GM19023 (cell line): ENCODE measurements around the gene HJURP.
"Not testable (repeated sequence)": the region's sequence is repeated elsewhere in the genome, so short reads cannot be mapped to it uniquely, and the experiment has no call there.

Source experiments
- ATAC-seq: cut with Tn5 transposase; IDR thresholded peaks from one replicate; pipeline ENCODE4 v1.9.1; 2021; ENCODE audit warnings: mild to moderate bottlenecking, moderate library complexity; ENCODE audit not compliant: unreplicated experiment

HJURP gene, protein sequence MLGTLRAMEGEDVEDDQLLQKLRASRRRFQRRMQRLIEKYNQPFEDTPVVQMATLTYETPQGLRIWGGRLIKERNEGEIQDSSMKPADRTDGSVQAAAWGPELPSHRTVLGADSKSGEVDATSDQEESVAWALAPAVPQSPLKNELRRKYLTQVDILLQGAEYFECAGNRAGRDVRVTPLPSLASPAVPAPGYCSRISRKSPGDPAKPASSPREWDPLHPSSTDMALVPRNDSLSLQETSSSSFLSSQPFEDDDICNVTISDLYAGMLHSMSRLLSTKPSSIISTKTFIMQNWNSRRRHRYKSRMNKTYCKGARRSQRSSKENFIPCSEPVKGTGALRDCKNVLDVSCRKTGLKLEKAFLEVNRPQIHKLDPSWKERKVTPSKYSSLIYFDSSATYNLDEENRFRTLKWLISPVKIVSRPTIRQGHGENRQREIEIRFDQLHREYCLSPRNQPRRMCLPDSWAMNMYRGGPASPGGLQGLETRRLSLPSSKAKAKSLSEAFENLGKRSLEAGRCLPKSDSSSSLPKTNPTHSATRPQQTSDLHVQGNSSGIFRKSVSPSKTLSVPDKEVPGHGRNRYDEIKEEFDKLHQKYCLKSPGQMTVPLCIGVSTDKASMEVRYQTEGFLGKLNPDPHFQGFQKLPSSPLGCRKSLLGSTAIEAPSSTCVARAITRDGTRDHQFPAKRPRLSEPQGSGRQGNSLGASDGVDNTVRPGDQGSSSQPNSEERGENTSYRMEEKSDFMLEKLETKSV

DNA sequence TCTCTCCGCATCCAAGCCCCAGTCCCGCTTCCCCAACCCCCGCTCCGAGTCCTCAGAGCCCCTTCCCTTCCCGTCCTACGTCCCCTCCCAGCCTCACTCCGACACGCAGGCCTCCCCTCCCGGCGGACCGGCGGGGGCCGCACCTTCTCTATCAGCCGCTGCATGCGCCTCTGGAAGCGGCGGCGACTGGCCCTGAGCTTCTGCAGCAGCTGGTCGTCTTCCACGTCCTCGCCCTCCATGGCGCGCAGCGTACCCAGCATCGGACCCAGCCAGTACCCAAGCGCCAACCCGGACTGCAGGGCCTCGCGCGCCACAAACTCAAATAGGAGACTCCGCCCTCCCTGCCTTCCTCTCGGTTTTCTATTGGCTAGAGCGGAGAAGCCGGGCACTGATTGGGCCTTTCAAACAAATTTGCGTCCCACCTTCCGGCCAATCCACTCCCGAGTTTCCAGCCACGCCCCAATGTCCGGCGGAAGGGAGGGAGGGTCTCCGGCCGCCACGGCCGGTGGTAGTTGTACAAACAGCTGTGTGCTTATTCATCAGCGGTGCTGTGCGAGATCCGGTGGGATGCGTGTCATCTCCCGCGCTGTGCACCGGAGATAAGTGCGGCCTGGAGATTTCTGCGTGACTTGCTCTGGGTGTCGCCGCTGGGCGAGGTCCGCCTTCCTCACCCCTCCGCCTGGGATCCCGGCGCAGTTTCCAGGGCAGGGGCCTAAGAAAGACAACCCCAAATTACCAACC, at the start of gene HJURP:
HJURP (minus strand) TSS at position 295 of the 741 bp plus-strand sequence; CDS start at position 260, 35 bp downstream.
- ATAC-seq: peak; percentile 98

GRCh38 chr2:233901884-233902283, 47.5 kb upstream of the HJURP start:
- ATAC-seq: no peak

DNA sequence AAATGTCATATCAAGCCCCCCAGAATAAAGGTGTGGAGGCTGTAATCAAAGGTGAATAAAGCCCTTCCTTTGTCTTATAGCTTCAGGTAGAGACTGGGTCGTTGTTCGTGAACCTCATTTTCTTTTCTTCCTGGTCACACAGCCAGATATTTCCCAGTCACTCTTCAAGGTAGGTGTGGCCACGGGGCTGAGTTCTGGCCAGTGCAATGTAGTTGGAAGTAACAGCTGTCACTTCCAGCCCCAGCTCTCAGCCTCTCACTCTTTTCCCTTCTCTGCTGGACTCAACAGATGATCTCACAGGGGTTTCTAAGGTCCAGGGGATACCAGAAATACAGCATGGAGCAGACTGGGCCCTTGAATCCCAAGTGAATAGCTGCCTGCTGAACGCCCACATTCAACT, 47.0 kb upstream of the HJURP start:
- ATAC-seq: no peak

DNA sequence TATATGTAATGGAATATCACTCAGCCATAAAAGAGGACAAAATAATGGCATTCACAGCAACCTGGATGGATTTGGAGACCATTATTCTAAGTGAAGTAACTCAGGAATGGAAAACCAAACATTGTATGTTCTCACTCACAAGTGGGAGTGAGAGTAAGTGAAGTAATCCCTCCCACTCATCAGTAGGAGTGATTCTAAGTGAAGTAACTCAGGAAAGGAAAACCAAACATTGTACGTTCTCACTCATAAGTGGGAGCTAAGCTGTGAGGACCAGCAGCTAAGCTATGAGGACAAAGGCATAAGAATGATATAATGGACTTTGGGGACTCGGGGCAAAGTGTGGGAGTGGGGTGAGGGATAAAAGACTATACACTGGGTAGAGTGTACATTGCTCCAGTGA, 41.9 kb upstream of the HJURP start:
- ATAC-seq: not testable (repeated sequence)

DNA sequence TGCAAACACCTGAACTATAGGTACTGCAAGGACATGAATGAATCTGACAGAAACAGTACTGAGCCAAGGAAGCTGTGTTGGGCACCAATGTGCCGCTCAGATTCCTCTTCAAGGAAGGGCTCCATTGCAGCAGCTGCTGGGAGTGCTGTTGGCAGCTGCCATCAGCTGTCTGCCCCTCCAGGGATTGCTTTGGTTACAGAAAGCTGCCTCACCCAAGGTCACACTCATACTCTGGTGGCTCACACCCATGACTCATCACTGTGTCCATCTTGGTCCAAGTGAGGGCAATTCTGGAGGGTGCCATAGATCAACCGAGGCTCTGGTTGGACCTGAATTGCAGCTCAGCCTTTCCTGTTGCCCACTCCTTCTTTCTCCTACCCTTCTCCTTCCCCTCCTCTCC, 38.5 kb upstream of the HJURP start:
- ATAC-seq: no peak

DNA sequence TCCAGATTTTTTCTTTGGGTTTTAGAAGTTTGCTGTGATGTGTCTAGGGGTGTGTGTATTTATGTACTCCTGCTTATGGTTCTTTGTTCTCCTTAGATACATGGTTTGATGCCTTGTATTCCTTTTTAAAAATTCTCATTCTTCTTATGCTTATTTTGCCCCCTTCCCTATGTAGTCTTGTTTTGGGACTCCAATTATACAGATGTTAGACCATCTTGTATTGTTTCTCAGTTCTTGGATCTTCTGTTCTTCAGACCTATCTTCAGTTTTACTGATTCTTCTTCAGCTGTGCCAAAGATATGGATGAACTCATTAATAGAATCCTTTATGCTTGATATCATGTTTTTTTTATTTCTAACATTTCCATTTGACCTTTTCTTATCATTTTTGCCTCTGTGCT, 28.0 kb upstream of the HJURP start:
- ATAC-seq: no peak

DNA sequence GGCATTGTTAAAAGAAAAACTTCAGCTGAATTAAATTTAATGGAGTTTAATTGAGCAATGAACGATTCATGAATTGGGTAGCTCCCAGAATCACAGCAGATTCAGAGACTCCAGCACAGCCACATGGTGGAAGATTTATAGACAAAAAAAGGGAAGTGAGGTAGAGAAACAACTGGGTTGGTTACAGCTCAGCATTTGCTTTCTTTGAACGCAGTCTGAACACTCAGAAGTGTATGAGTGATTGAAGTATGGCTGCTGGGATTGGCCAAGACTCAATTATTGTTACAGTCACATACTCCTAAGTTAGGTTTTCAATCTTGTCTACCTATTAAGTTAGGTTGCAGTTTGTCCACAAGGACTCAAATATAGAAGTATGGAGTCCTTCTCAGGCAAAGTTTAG, 17.8 kb upstream of the HJURP start:
- not testable (repeated sequence) for ATAC-seq

DNA sequence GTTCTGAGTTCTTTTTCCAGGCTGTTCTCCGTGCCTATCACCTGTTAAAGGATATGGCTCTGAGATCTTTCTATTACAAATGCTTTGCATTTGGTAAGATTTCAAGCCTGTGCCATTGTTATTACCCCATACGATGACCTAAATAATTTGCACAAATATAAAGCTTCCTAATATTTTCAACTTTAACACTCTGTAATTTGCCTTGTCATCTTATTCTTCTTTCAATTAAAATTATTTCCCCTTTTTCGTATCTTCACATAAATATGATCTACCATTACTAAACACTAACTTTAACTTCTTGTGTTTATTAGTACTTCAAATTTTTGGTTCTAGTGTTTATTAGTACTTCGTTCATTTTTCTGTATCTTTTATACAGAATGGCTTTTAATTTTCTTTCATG, 17.1 kb upstream of the HJURP start:
- no peak for ATAC-seq

DNA sequence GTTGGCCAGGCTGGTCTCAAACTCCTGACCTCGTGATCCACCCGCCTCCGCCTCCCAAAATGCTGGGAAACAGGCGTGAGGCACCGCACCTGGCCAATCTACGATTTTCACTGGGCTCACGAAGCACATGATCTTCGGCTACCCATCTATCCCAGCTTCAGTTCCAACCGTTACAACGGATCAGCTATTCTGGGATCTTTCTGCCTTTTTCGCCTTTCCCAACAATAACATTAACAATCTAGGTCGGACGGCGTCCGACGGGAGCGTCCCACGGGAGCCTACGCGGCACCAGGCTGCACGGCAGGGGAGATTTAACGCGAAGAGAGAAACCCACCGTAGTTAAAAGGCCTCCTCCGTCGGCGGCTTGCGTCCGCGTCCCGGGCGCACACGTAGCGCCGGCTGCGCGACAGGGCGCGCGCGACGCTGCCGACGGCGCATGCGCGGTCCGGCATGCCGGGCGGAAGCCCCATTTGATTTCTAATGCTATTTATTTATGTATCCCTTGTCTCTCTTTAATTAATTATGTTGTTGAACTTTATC, 13.7 kb upstream of the HJURP start, which contains the start of gene MSL3B:
MSL3B (minus strand) TSS at position 394 of the 540 bp plus-strand sequence.
- ATAC-seq: no peak

GRCh38 chr2:233866479-233866878, 12.1 kb upstream of the HJURP start:
- ATAC-seq: no peak

DNA sequence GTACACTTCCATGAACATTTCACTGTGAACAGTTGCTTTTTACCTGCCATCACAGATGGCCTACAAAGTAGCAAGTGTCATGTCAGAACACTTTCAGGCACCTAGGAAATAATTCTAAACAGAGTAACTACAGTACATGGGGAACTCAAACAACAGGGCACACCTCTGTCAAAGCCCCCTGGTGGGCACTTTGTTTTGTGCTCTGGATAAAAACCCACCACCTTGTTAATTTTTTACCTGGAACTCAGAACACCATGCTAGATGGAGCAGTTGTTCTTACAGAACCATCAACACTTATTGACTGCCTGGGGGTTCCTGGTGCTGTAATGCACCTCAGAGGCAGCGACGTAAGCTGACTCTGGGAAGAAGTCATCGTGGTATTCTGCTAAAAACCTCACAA, 11.5 kb upstream of the HJURP start:
- ATAC-seq: no peak

- no peak for ATAC-seq
These were observed 8.0 kb upstream of the HJURP start for GRCh38 chr2:233862261-233862768.

- ATAC-seq: no peak
These were observed 4.0 kb upstream of the HJURP start for GRCh38 chr2:233858331-233858730.

GRCh38 chr2:233857511-233858141, 3.3 kb upstream of the HJURP start:
- no peak for ATAC-seq

- no peak for ATAC-seq
These were observed 1.8 kb upstream of the HJURP start for GRCh38 chr2:233856184-233856583.

- ATAC-seq: no peak
These were observed 1.0 kb upstream of the HJURP start for GRCh38 chr2:233855345-233855744.

DNA sequence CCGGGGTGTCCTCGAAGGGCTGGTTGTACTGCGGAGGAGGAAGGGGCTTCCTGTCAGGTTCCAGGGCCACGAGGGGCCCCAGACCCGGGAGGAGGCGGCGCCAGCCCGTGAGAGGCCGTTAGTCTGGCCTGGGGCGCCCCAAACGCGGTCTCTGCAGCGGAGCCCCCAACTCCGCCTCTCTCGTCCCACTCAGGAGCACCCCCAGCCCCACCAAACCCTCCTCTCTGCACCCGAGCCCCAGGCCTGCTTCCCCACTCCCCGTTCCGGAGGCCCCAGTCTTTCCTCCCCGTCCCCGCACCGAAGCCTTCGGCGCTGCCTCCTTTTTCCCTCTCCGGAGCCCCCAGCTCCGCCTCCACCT, 473 bp downstream of the HJURP start:
- ATAC-seq: no peak

GRCh38 chr2:233853353-233853752, 982 bp downstream of the HJURP start:
- ATAC-seq: no peak

DNA sequence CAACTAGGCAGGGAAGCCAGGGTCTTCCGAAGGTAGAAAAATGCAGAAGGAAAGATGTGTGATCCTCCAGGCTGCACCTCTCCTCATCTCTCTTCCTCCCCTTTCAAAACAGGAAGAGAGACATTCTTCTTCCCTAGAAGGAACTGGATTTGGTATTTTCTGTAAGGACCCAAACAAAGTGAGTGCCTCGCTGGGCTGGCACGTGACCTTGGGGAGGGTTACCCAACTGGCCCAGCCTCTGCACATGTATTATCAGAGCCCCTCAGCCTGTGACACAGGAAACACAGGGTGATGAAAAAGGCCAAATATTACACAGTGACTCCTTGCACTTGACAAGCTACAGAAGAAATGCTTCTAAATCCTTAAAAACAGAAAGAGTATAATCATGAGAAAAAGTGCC, 2.3 kb downstream of the HJURP start:
- ATAC-seq: no peak

GRCh38 chr2:233851169-233851568, 3.2 kb downstream of the HJURP start:
- no peak for ATAC-seq

GRCh38 chr2:233850745-233851144, 3.6 kb downstream of the HJURP start:
- ATAC-seq: no peak
